ENCODE data around the gene IFT122. TPM values are rescaled to one million over a fixed set of nuclear protein-coding genes. Genes with fewer than 3 reads are reported as not detected.

IFT122 gene
- total and polyA plus RNA-seq, 12 donors = 15.7 to 38.4 (median 23.6) TPM

GRCh38 chr3:129520960-129521359 is 80.9 kb downstream of the IFT122 start:
- WGBS, 4 donors = 84 to 100% (median 88%) methylated on average over 1 to 4 of the region's 4 CpGs
- no peaks in the 10 kb centered on the region for H3K27me3 ChIP-seq
- no peaks in the 10 kb centered on the region for H3K4me1 ChIP-seq (replicated peaks in 1 of 2)
- H3K4me3 ChIP-seq = no peak overlapping the region
- TF ChIP-seq CTCF (IDR thresholded peaks at IDR 0.05) = no peak
- no peak for TF ChIP-seq POLR2A (IDR thresholded peaks at IDR 0.05)
- no peak overlapping the region for H3K27ac ChIP-seq
- no peak for DNase-seq
- no peaks in the 10 kb centered on the region for H3K9me3 ChIP-seq (replicated peaks in 1 of 3)
- intact Hi-C loops (cut with DNase I) = no loop called here
- H3K36me3 ChIP-seq (replicated peaks in 1 of 2) = peaks cover 0 to 5% of the 10 kb centered on the region in 2 donors

GRCh38 chr3:129521611-129522010 is 81.6 kb downstream of the IFT122 start:
- no peaks in the 10 kb centered on the region for H3K4me1 ChIP-seq (replicated peaks in 1 of 2)
- TF ChIP-seq CTCF (IDR thresholded peaks at IDR 0.05) = no peak
- no peak for TF ChIP-seq POLR2A (IDR thresholded peaks at IDR 0.05)

GRCh38 chr3:129522953-129523352 is 82.9 kb downstream of the IFT122 start:
- H3K9me3 ChIP-seq (replicated peaks in 1 of 3) = no peaks in the 10 kb centered on the region
- H3K27ac ChIP-seq = no peak overlapping the region
- H3K4me1 ChIP-seq (replicated peaks in 1 of 2) = no peaks in the 10 kb centered on the region
- intact Hi-C loops (cut with DNase I) = no loop called here
- no peak for DNase-seq
- peaks cover 0 to 5% of the 10 kb centered on the region in 2 donors for H3K36me3 ChIP-seq (replicated peaks in 1 of 2)
- 89 to 95% (median 93%) methylated on average over 4 to 5 of the region's 5 CpGs for WGBS, 4 donors
- H3K27me3 ChIP-seq = no peaks in the 10 kb centered on the region
- H3K4me3 ChIP-seq = no peak overlapping the region
- TF ChIP-seq POLR2A (IDR thresholded peaks at IDR 0.05) (no peak), CTCF (IDR thresholded peaks at IDR 0.05) (no peak)

More at GRCh38 chr3:129521611-129522010, 81.6 kb downstream of the IFT122 start:
- intact Hi-C loops (cut with DNase I) = no loop called here
- no peak for DNase-seq
- 81 to 89% (median 85%) methylated on average over 8 of the region's 8 CpGs for WGBS, 4 donors
- peaks cover 0 to 5% of the 10 kb centered on the region in 2 donors for H3K36me3 ChIP-seq (replicated peaks in 1 of 2)
- H3K4me3 ChIP-seq = no peak overlapping the region
- no peaks in the 10 kb centered on the region for H3K27me3 ChIP-seq
- H3K9me3 ChIP-seq (replicated peaks in 1 of 3) = no peaks in the 10 kb centered on the region
- H3K27ac ChIP-seq = no peak overlapping the region

- intact Hi-C loops (cut with DNase I) = no loop called here
Observed at GRCh38 chr3:129524081-129524480, 84.1 kb downstream of the IFT122 start.

More at GRCh38 chr3:129524081-129524480, 84.1 kb downstream of the IFT122 start:
- DNase-seq = no peak
- WGBS, 4 donors = 86 to 92% (median 90%) methylated on average over 3 to 4 of the region's 4 CpGs
- TF ChIP-seq POLR2A (IDR thresholded peaks at IDR 0.05) (no peak), CTCF (IDR thresholded peaks at IDR 0.05) (no peak)
- Histone ChIP-seq H3K4me3 (no peak overlapping the region), H3K4me1 (replicated peaks in 1 of 2) (no peaks in the 10 kb centered on the region), H3K9me3 (replicated peaks in 1 of 3) (no peaks in the 10 kb centered on the region), H3K27ac (no peak overlapping the region), H3K27me3 (no peaks in the 10 kb centered on the region), H3K36me3 (replicated peaks in 1 of 2) (peaks cover 0 to 5% of the 10 kb centered on the region in 2 donors)
